RCC 7860 (cell line): ENCODE results near the gene GULP1.
"Not testable (repeated sequence)": the region's sequence is repeated elsewhere in the genome, so short reads cannot be mapped to it uniquely, and the experiment has no call there.

ENCODE experiments used
- DNase-seq: peaks from one replicate; pipeline ENCODE4 v3.0.0-alpha.2; 2015; ENCODE audit warnings: low spot score
- FAIRE-seq: peaks from 2 replicates; lab custom pipeline; 2012; peaks lifted over from hg19 to GRCh38; lab: Jason Lieb, UNC

Gene GULP1

GRCh38 chr2:188518381-188518780 lies 226.7 kb downstream of the GULP1 start:
- FAIRE-seq (no peak), DNase-seq (peak; percentile 8)

GRCh38 chr2:188519136-188519535 lies 227.5 kb downstream of the GULP1 start:
- FAIRE-seq (no peak), DNase-seq (no peak)

- DNase-seq (no peak), FAIRE-seq (peak; percentile 67)
Observed at GRCh38 chr2:188522517-188522916, 230.8 kb downstream of the GULP1 start.

- DNase-seq (no peak), FAIRE-seq (no peak)
Observed at GRCh38 chr2:188523919-188524318, 232.2 kb downstream of the GULP1 start.

DNA sequence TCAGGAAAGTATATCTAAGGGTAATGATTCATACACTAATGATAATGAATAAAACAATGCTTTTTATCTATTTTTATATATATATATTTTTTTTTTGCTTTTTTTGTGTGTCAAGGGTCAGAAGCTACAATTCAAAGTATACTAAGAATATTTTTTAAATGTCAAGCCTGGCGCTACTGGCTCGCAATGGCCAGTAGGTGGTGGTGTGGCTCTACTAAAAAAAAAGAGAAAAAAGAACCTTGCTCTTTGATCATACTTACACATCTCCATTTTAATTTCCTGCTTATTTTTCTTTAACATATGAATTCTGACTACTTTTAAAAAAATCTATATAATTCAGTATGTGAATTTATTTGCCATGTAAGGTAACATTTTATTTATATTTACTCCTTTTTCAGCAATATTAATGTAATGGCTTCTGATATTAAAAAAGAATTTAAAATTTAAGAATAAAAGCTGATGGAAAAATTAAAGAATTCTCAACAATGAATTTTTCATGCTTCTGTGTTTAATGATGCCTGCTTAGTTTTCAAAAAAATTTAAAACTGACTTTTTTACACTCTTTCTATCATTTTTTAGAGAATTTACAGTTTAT lies 232.9 kb downstream of the GULP1 start:
- FAIRE-seq: peak; percentile 88
- DNase-seq: peak; percentile 53

DNA sequence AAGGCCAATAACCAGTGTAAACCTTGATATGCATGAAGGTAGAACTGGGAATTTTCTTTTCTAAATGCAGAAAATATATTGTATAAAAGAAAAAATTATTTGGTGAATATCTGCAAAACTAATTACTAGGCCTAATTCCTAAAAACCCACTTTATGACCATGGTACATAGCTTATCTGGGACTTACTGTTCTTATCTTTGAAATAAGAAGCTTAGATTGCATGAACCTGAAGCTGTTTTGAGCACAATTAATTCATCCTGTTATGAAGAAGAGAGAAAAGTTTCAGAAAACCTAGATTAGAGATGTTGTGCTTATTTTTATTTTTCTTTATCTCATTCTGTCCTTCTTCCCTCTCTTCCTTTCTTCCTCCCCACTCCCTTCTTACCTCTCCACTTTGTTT lies 235.0 kb downstream of the GULP1 start:
- FAIRE-seq (no peak), DNase-seq (no peak)

GRCh38 chr2:188527141-188527540 lies 235.5 kb downstream of the GULP1 start:
- no peak for FAIRE-seq
- DNase-seq: no peak

DNA sequence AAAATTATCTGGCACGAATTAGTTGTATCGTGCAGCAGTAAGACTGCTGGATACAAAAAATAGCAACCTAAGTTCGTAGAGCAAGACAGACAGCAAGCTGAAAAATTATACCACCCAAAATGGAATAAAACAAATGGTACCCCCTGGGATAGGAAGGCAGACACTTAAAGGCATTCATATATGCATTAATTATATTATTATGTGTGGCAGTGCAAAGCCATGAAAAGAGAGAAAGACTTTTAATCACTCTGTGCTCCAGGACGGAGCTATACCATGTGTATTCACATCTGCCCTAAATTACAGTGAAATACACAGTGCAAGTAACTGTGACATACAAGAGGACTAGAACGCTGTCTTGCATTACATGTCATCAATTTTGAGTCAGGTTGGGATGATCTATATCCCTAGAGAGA lies 235.9 kb downstream of the GULP1 start:
- no peak for FAIRE-seq
- no peak for DNase-seq

DNA sequence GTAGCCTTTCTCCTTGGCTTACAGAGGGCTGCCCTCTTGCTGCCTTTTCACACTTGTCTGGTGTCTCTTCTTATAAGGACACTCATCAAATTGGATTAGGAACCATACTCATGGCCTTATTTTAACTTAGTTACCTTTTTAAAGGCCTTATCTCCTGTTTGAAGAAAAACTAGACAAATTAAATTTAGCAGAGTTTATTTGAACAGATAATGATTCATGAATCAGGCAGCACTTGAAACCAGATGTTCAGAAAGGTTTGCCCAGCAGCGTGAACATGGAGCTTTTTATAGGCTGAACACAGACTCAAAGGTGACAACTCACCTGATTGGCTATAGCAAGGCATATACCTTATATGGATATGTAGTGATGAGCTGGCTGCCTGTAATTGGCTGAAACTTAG lies 238.0 kb downstream of the GULP1 start:
- FAIRE-seq: no peak
- DNase-seq: no peak

GRCh38 chr2:188534875-188535274 lies 243.2 kb downstream of the GULP1 start:
- DNase-seq: no peak
- peak; percentile 85 for FAIRE-seq

DNA sequence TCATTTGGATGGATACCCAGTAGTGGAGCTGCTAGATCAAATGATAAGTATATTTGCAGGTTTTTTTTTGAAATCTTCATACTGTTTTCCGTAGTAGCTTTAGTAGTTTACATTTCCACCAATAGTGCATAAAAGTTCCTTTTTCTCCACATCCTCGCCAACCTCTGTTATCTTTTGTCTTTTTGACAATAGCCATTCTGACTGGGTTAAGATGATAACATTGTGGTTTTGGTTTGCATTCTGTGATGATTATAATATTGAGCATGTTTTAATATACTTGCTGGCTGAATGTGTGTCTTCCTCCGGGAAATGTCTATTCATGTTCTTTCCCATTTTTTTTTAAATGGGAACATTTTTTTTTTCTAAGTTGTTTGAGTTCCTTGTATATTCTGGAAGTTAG lies 260.0 kb downstream of the GULP1 start:
- DNase-seq: no peak
- no peak for FAIRE-seq

DNA sequence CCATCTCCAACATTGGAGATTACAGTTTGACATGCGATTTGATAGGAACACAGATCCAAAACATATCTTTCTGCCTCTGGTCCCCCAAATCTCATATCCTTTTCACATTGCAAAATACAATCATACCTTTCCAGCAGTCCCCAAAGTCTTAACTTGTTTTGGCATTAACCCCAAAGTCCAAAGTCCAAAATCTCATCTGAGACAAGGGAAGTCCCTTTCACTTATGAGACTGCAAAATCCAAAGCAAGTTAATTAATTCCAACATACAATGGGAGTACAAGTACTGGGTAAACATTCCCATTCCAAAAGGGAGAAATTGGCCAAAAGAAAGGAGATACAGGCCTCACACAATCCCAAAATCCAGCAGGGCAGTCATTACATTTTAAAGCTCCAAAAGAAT lies 265.4 kb downstream of the GULP1 start:
- no peak for FAIRE-seq
- DNase-seq: no peak

- not testable (repeated sequence) for DNase-seq, FAIRE-seq
Observed at GRCh38 chr2:188559455-188559854, 267.8 kb downstream of the GULP1 start.

DNA sequence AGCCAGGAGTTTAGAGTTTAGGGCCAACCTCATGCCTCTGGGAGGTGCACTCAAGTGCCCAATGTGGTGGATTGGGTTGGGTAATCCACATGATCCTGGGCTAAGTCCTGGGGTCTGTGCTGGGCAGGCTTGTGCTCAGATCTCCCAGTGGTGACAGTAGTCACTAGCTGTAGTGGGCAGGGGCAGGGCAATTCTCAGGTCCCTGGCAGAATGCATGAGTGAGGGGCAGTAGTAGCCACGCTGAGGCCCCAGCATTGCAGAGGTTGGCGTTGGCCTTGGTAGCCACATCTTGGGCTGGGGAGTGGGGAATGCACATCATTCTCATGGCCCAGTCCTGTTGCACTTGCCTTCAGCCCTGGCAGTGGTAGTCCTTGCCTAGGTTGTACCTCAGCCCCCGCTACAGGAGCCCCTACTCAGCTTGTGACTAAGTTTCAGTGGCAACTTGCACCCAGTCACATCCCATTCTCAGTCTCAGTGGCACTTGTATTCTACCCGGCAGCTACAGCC lies 269.9 kb downstream of the GULP1 start:
- no peak for DNase-seq
- no peak for FAIRE-seq

DNA sequence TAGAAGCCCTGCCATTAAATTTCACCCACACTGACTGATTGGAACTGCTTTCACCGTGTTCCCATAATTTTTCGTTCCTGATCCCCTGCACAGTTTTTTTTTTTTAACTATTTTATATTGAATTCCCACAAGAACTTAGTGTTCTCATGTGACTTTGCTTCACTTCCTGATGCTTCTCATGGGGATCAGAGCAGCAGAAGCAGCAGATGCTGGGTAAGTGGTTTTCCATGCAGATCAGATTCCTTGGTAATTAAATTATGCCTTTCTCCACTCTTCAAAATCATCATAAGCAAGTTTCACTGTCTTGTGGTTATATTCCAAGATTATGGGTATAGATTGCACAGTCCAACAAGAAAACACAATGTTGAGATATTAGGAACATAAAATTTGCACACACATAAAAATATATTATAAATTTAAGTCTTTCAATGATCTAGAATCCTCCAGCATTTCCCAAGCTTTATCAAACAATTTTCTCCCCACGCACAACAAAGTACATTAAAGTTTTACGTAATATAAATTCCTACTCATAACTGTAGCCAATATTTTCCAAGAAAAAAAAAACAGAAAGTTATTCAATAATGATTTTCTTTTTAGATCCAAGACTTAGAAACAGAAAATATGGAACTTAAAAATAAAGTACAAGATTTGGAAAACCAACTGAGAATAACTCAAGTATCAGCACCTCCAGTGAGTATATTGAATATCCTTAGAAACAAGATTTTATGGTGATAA lies 277.9 kb downstream of the GULP1 start:
- FAIRE-seq (no peak), DNase-seq (no peak)

DNA sequence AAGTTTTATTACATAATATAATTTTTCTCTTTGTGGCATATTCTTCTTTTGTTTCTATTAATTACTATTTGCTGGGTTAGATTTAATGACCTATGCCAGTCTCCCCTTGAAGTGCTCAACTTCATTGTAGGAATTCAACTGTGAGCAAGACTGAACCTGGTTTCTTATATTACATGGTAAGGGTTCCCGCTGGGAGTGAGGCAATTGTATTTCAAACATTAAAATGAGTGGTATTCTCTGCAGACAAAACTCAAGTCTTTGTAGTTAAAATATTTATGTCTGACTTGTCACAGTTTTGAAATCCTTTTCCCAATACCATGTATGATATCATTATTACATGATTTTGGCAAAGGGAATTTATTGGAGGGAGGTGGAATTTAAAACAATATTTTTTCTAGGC lies 278.7 kb downstream of the GULP1 start:
- DNase-seq (no peak), FAIRE-seq (no peak)

DNA sequence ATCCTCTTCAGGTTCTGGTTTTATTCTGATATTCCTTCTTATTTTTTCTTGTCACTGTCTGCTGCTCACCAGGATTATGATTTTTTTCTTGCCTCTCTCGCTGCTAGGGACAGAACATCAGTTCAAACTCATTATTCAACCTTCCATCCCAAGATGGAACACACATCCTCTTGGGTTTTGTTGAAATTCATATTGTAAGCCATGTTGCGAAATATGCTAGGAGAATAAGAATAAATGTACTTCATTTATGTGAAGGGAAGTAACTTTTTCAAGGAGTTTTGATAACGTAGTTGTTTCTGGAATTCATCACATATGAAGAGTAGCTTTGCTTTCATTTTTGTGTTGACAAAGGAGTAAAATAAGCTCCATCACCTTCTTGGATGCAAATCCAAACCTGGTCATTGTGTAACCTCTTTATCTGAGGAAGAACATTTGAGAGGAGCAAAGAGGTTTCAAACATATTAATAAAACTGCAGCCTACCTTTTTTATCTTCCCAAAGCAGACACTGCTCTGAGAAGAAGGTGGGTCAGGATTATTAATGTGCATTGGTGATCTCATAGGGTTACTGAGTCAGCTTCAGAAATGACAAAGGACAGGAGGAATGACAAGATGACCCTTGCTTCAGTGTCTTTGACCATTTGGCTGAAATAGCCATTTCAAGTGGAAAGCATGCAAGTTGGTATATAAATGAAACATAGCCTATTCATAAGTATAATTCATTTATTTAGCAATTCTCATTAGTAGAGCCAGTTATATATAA lies 280.0 kb downstream of the GULP1 start:
- FAIRE-seq: no peak
- no peak for DNase-seq

DNA sequence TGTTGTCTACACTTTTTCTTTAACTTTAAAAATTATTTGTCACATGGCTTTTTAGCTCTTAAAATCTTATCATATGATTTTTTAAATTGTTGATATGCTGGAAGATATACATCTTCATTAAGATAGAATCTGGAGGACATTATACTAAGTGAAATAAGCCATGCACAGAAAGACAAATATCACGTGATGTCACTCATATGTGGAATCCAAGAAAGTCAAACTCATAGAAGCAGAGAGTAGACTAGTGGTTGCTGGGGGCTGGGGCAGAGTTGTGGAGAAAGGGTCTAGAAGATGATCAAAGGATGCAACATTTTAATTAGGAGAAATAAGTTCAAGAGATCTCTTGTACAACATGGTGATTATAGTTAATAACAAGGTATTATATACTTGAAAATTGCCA lies 280.9 kb downstream of the GULP1 start:
- DNase-seq: no peak
- FAIRE-seq: peak; percentile 55

DNA sequence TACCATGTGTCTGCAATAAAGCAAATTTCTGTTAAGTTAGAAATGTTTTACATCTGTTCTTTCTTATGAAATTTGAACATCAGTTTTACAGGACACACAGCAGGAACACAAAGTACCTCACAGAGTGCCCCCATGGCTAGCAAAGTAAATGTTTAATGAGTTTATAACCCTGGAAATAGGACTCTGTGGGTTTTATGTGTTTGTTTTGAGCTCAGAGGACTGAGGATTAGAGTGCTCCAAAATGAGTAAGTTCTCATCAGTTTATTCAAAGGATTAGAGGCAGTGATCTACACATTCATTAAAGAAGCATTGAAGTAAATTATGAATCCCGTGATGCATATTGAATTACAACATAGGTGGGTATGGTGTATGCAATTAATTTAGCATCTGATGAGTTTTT lies 281.8 kb downstream of the GULP1 start:
- FAIRE-seq (peak; percentile 24), DNase-seq (no peak)

DNA sequence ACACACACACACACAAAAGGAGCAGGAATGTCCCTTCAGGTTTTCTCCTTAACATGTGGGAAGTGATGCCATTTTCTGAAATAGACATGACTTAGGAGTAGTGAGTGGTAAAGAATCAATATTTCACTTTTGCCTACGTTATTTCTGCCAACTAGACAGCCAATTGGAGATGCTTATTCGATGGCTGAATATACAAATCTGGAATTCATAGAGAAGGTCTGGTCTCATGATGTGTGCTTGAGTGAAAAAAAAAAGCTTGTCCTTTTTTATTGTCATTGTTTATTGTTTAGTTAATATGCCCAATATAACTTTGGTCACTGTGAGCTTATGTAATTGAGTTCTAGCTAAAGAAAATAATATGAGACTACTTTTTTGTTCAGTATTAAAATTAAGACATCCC lies 284.3 kb downstream of the GULP1 start:
- DNase-seq (no peak), FAIRE-seq (no peak)

- FAIRE-seq (no peak), DNase-seq (no peak)
Observed at GRCh38 chr2:188576651-188577050, 285.0 kb downstream of the GULP1 start.

- FAIRE-seq (no peak), DNase-seq (no peak)
Observed at GRCh38 chr2:188577231-188577630, 285.6 kb downstream of the GULP1 start.
